ENCODE data around the gene ADM. TPM values are rescaled to one million over a fixed set of nuclear protein-coding genes. Genes with fewer than 3 reads are reported as not detected.
A peak's percentile ranks its signal among the peaks of the same experiment; 100 is the strongest.

ADM gene
- total RNA-seq, 2 experiments from 2014 or later = 0.46 to 4.9 TPM

DNA sequence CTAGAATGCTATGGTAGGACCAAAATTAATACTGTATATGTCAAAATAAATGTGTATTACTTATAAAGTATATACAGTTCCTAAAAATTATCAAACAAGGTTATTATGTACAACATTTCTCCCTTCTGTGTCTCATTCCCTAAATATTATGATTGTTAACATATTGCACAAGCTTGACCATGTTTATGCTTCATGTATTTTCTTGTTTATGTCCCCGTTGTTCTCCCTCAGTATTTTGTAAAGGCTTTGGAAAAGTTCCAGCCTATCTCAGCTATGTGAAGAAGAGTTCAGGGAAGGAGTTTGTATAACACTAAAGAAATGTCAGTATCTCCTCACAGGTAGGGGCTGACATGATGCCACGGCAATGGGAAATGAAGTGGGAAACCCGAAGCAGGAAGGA, 19.6 kb downstream of the ADM start:
- POLR2A ChIA-PET = interaction anchor here (0.5 to 1.4 kb wide), 5 partner anchors 81 to 1734 kb away, joined by 3 to 6 read pairs (median 3); no protein-coding TSS in a partner anchor
- peaks cover 26% of the 10 kb centered on the region for H3K4me1 ChIP-seq (ENCODE audit: insufficient read depth, low read length, poor library complexity, severe bottlenecking)
- H3K27ac ChIP-seq (ENCODE audit: low read depth, low read length, poor library complexity, severe bottlenecking) = no peak overlapping the region
- H3K4me3 ChIP-seq (ENCODE audit: low read depth, low read length, poor library complexity, severe bottlenecking) = no peak overlapping the region
- no peaks in the 10 kb centered on the region for H3K9me2 ChIP-seq (ENCODE audit: insufficient read depth, low read length)
- H3K9me3 ChIP-seq (ENCODE audit: low read length) = no peaks in the 10 kb centered on the region
- CTCF ChIA-PET (ENCODE audit: unreplicated experiment) = interaction anchor here (1.4 to 1.5 kb wide), 2 partner anchors 10 to 117 kb away, joined by 3 read pairs; no protein-coding TSS in a partner anchor
- H3K4me2 ChIP-seq (ENCODE audit: low read length) = no peak overlapping the region
- intact Hi-C loops (cut with micrococcal nuclease; ENCODE audit: unreplicated experiment) = loop anchor here (5.0 kb wide), 1 partner anchor 247 kb away; no protein-coding TSS in a partner anchor
- H4K20me1 ChIP-seq (ENCODE audit: insufficient read depth, low read length) = no peaks in the 10 kb centered on the region
- no peak overlapping the region for H2AFZ ChIP-seq (ENCODE audit: low read length)
- no peaks in the 10 kb centered on the region for H3K79me2 ChIP-seq (ENCODE audit: insufficient read depth, low read depth, low read length)
- TF ChIP-seq, protein P1, sequence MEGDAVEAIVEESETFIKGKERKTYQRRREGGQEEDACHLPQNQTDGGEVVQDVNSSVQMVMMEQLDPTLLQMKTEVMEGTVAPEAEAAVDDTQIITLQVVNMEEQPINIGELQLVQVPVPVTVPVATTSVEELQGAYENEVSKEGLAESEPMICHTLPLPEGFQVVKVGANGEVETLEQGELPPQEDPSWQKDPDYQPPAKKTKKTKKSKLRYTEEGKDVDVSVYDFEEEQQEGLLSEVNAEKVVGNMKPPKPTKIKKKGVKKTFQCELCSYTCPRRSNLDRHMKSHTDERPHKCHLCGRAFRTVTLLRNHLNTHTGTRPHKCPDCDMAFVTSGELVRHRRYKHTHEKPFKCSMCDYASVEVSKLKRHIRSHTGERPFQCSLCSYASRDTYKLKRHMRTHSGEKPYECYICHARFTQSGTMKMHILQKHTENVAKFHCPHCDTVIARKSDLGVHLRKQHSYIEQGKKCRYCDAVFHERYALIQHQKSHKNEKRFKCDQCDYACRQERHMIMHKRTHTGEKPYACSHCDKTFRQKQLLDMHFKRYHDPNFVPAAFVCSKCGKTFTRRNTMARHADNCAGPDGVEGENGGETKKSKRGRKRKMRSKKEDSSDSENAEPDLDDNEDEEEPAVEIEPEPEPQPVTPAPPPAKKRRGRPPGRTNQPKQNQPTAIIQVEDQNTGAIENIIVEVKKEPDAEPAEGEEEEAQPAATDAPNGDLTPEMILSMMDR (conservative IDR thresholded peaks at IDR 0.05; ENCODE audit: low read length) = no peak
- no peak for TF ChIP-seq EZH2phosphoT487 (IDR thresholded peaks at IDR 0.05; ENCODE audit: borderline replicate concordance, low read depth, low read length)
- BruUV-seq (replicated peaks) = no TSS peak
- H3K36me3 ChIP-seq (ENCODE audit: insufficient read depth, low read length) = no peaks in the 10 kb centered on the region
- DNase-seq (ENCODE audit: low spot score) = no peak

DNA sequence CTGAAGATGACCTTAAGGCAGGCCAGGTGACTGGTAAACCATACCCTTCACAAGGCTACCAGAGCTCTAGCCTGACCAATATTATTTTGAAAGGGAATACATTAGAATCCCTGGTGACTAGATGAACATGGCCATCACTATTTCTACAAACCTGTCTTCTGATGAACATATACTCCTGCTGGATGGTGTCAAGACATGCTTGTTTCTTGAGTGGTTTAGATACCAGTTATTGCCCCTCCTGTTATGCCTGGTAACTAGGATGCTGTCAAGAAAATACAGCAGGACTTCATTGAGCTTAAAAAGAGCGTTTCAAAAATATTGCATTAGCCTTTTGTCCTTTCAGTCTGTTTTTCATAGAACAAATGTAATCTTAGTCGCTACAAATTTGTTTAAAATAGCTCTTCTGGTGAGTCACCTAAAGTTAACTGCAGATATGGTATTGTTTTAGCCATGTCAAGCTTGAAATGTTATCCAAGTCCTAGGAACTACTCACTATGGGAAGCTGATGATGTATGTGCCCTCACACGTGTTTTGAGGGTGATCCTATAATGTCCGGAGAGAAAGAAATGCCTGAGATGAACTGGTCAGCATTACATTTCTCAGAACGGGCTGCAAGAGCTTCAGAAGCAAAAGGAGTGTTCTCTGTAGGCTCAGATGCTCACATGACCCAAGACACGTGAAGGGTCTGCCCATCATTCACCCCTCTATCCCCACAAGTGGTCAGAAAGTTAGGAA, 20.6 kb downstream of the ADM start:
- H3K4me1 ChIP-seq (ENCODE audit: insufficient read depth, low read length, poor library complexity, severe bottlenecking) = peaks cover 16% of the 10 kb centered on the region
- no peaks in the 10 kb centered on the region for H3K9me2 ChIP-seq (ENCODE audit: insufficient read depth, low read length)
- peak overlapping the region; percentile 25; the same call in 1 of the 2 replicates for H2AFZ ChIP-seq (ENCODE audit: low read length)
- intact Hi-C loops (cut with micrococcal nuclease; ENCODE audit: unreplicated experiment) = no loop called here
- no peak overlapping the region for H3K27ac ChIP-seq (ENCODE audit: low read depth, low read length, poor library complexity, severe bottlenecking)
- no peaks in the 10 kb centered on the region for H3K9me3 ChIP-seq (ENCODE audit: low read length)
- H3K4me2 ChIP-seq (ENCODE audit: low read length) = no peak overlapping the region
- ChIA-PET POLR2A (interaction anchor here (0.8 to 1.4 kb wide), 2 partner anchors 49 to 124 kb away, joined by 3 read pairs; no protein-coding TSS in a partner anchor), CTCF (ENCODE audit: unreplicated experiment) (interaction anchor here (1.4 to 1.5 kb wide), 2 partner anchors 9 to 118 kb away, joined by 3 read pairs; no protein-coding TSS in a partner anchor)
- no peaks in the 10 kb centered on the region for H3K36me3 ChIP-seq (ENCODE audit: insufficient read depth, low read length)
- BruUV-seq (replicated peaks) = no TSS peak
- H3K79me2 ChIP-seq (ENCODE audit: insufficient read depth, low read depth, low read length) = no peaks in the 10 kb centered on the region
- no peaks in the 10 kb centered on the region for H4K20me1 ChIP-seq (ENCODE audit: insufficient read depth, low read length)
- DNase-seq (ENCODE audit: low spot score) = no peak
- H3K4me3 ChIP-seq (ENCODE audit: low read depth, low read length, poor library complexity, severe bottlenecking) = no peak overlapping the region
- TF ChIP-seq EZH2phosphoT487 (IDR thresholded peaks at IDR 0.05; ENCODE audit: borderline replicate concordance, low read depth, low read length) = no peak
- TF ChIP-seq, protein P1 (conservative IDR thresholded peaks at IDR 0.05; ENCODE audit: low read length) = no peak

Data from OCI-LY7 (cell line).